ENCODE results near the gene SRSF3. TPM values are rescaled to one million over a fixed set of nuclear protein-coding genes. Genes with fewer than 3 reads are reported as not detected.
A peak's percentile ranks its signal among the peaks of the same experiment; 100 is the strongest.
"Not testable (repeated sequence)": the region's sequence is repeated elsewhere in the genome, so short reads cannot be mapped to it uniquely, and the experiment has no call there.

The SRSF3 gene
- polyA plus RNA-seq, 1 donor, result 438 TPM

DNA sequence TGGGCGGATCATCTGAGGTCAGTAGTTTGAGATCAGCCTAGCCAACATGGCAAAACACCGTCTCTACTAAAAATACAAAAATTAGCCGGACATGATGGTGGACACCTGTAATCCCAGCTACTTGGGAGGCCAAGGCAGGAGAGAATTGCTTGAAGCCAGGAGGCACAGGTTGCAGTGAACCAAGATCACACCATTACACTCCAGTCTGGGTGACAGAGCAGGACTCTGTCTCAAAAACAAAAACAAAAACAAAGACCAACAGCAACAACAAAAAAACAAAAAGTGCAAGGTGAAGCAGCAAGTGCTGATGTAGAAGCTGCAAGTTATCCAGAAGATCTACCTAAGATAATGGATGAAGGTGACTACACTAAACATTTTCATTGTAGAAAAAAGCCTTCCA, 17.5 kb downstream of the SRSF3 start:
- Histone ChIP-seq H3K4me1 (ENCODE audit: control insufficient read depth, insufficient read depth, low read length) (peaks cover 29% of the 10 kb centered on the region), H3K36me3 (ENCODE audit: control insufficient read depth, insufficient read depth, low read length) (peaks cover 38% of the 10 kb centered on the region)
- DNase-seq; H3K27ac ChIP-seq (ENCODE audit: low read length); H3K4me3 ChIP-seq (ENCODE audit: low read length); H3K27me3 ChIP-seq (ENCODE audit: control insufficient read depth, insufficient read depth, low read length); H3K9me3 ChIP-seq (ENCODE audit: control insufficient read depth, low read depth, low read length): not testable (repeated sequence)
- WGBS (ENCODE audit: insufficient coverage, low lambda C conversion rate), result no CpG with 5 or more reads among the region's 3 CpGs

DNA sequence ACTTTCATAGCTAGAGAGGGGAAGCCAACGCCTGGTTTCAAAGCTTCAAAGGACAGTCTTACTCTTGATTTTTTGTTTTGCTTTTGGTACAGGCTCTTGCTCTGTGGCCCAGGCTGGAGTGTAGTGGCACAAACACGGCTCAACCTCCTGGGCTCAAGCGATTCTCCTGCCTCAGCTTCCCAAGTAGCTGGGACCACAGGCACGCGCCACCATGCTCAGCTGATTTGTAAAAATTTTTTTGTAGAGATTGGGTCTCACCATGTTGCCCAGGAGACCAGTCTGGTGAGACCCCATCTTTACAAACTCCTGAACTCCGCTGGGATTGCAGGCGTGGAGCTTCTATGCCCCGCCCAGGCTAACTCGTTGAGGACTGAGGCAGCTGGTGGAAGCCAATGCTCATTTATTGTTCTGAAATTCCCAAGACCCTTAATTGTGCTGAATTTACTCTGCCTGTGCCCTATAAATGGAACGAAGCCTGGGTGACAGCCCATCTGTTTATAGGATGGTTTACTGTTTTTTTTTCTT, 18.0 kb downstream of the SRSF3 start:
- Histone ChIP-seq H3K27me3 (ENCODE audit: control insufficient read depth, insufficient read depth, low read length) (no peaks in the 10 kb centered on the region), H3K36me3 (ENCODE audit: control insufficient read depth, insufficient read depth, low read length) (peaks cover 34% of the 10 kb centered on the region), H3K9me3 (ENCODE audit: control insufficient read depth, low read depth, low read length) (no peaks in the 10 kb centered on the region), H3K27ac (ENCODE audit: low read length) (no peak overlapping the region), H3K4me1 (ENCODE audit: control insufficient read depth, insufficient read depth, low read length) (peaks cover 33% of the 10 kb centered on the region), H3K4me3 (ENCODE audit: low read length) (no peak overlapping the region)
- 86% methylated on average over 1 of the region's 10 CpGs for WGBS (ENCODE audit: insufficient coverage, low lambda C conversion rate)
- no peak for DNase-seq

DNA sequence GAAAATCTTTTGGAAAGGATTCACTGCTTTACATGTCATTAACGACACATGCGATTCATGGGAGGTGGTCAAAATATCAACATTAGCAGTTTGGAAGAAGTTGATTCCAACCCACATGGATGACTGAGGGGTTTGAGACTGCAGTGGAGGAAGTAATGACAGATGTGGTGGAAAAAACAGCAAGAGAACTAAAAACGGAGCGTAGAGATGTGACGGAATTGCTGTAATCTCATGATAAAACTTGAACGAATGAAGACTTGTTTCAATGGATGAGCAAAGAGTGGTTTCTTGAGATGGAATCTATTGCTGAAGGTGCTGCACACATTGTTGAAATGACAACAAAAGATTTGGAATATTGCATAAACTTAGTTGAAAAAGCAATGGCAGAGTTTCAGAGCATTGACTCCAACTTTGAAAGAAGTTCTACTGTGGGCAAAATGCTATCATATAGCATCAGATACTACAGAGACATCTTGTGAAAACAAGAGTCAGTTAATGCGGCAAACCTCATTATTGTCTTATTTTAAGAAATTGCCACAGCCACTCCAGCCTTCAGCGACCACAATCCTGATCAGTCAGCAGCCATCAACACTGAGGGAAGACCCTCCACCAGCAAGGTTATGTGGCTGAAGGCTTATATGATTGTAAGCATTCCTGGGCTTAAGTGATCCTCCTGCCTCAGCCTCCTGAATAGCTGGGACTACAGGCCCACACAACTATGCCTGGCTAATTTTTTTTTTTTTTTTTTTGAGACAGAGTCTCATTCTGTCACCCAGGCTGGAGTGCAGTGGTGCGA, 19.2 kb downstream of the SRSF3 start:
- H3K4me3 ChIP-seq (ENCODE audit: low read length), result no peak overlapping the region
- H3K9me3 ChIP-seq (ENCODE audit: control insufficient read depth, low read depth, low read length), result no peaks in the 10 kb centered on the region
- no peak for DNase-seq
- peaks cover 23% of the 10 kb centered on the region for H3K36me3 ChIP-seq (ENCODE audit: control insufficient read depth, insufficient read depth, low read length)
- H3K27ac ChIP-seq (ENCODE audit: low read length), result no peak overlapping the region
- no peaks in the 10 kb centered on the region for H3K27me3 ChIP-seq (ENCODE audit: control insufficient read depth, insufficient read depth, low read length)
- H3K4me1 ChIP-seq (ENCODE audit: control insufficient read depth, insufficient read depth, low read length), result peaks cover 24% of the 10 kb centered on the region
- 96% methylated on average over 6 of the region's 9 CpGs for WGBS (ENCODE audit: insufficient coverage, low lambda C conversion rate)

DNA sequence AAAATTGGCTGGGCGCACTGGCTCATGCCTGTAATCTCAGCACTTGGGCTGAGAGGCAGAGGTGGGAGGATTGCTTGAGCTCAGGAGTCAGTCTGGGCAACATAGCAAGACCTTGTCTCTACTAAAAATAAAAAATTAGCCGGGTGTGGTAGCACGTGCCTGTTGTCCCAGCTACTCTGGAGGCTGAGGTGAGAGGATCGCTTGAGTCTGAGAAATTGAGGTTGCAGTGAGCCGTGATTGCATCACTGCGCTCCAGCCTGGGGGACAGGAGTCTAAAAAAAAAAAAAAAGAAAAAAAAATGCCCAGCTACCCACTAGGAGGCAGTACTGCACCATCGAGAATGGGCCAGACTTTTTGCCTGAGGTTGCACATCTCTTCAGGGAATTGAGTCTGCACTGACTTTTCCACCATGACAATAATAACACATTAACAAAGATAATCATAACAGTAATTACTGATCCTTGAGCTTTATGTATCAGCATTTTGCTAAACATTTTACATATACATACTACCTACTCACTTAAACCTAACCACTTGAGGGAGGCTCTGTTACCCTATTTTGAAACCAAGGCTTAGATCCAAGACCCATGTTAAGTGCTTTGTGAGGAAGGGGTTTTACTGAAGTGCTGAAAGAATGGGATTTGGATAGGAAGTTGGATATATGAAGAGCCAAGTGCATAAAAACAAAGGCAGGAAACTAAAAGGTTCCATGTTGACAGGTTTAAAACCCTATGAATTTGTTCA, 21.0 kb downstream of the SRSF3 start:
- DNase-seq, result peak in 1 of 2 donors; percentile 51
- no CpG with 5 or more reads among the region's 7 CpGs for WGBS (ENCODE audit: insufficient coverage, low lambda C conversion rate)
- Histone ChIP-seq H3K4me1 (ENCODE audit: control insufficient read depth, insufficient read depth, low read length) (peaks cover 14% of the 10 kb centered on the region), H3K27ac (ENCODE audit: low read length) (no peak overlapping the region), H3K4me3 (ENCODE audit: low read length) (no peak overlapping the region), H3K9me3 (ENCODE audit: control insufficient read depth, low read depth, low read length) (no peaks in the 10 kb centered on the region), H3K27me3 (ENCODE audit: control insufficient read depth, insufficient read depth, low read length) (no peaks in the 10 kb centered on the region), H3K36me3 (ENCODE audit: control insufficient read depth, insufficient read depth, low read length) (peaks cover 20% of the 10 kb centered on the region)

DNA sequence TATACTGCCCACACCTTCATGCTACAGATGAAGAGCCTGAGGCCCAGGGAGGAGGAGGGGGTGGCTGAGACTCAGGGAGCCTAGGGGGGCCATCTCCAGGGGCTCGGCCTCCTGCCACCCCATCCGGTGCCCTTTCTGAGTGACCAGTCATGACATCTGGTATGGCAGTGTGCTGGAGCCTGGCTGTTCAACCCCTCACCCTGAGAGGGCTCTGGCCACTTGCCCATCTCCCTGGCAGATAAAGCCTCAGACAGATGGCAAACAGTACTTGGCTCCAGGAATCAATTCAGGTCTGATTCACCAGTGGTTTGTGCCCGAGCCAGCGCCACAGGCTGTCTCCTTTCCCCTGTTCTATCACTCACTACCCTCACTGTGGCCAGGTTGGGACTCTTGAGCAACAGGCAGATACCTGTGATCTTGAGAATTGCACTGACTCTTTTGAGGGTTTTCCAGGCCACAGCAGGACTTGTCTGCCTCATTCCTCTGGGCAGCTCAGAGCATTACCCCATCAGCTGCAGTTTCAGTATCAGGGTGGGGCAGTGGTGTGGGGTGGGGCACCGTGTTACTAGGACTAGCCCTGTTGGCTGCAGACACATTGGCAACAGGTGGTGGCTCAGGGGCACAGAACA, 22.8 kb downstream of the SRSF3 start:
- H3K4me3 ChIP-seq (ENCODE audit: low read length), result no peak overlapping the region
- H3K27me3 ChIP-seq (ENCODE audit: control insufficient read depth, insufficient read depth, low read length), result no peaks in the 10 kb centered on the region
- peak; percentile 55 to 74 for DNase-seq
- H3K27ac ChIP-seq (ENCODE audit: low read length), result peak overlapping the region; percentile 58
- H3K36me3 ChIP-seq (ENCODE audit: control insufficient read depth, insufficient read depth, low read length), result peaks cover 10% of the 10 kb centered on the region
- no peaks in the 10 kb centered on the region for H3K9me3 ChIP-seq (ENCODE audit: control insufficient read depth, low read depth, low read length)
- peaks cover 8% of the 10 kb centered on the region for H3K4me1 ChIP-seq (ENCODE audit: control insufficient read depth, insufficient read depth, low read length)
- no CpG with 5 or more reads among the region's 5 CpGs for WGBS (ENCODE audit: insufficient coverage, low lambda C conversion rate)

DNA sequence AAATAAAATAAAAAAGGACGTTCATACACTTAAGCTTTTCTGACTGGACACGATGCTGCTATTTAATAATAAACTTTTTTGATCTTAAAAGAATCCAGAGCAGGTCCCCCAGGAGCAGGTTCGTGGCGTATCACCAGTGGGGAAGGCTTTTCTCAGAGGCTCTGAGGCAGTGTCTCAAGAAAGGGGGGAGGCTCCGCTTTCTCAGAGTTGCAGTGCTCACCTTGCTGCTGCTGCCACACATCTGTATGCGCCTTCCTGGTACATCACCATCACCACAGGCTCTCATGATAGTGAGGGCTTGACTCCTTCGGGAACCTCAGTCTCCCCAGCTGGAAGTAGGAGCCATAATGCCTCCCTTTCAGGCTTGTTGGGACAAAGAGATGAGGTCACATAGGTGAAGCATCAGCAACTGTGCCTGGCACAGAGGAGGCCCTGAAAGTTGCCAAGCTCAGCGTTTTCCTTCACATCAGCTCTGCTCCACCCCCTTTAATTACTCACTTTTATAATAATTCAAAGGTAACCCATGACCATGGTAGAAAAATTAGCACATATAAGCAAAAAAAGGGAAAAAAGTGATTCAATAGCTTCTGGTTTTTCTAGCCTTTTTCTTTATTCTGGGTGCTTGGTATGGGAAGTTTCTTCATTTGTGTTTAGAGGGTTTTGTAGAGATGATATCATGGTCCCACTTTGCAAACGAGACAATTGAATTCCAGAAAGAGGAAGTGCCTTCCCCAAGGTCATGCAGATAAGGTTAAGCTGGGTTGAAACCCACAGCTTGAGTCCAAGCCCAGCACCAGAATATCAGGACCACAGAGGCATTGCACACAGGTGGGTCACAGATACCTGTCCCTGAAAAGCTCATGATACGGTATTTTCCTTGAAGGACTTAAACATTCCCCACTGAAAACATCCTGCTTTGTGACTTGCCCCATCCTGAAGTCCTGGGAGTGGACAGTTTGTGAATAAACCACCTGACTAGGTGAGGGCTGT, 24.5 kb downstream of the SRSF3 start:
- no peaks in the 10 kb centered on the region for H3K36me3 ChIP-seq (ENCODE audit: control insufficient read depth, insufficient read depth, low read length)
- H3K27me3 ChIP-seq (ENCODE audit: control insufficient read depth, insufficient read depth, low read length), result no peaks in the 10 kb centered on the region
- no peak overlapping the region for H3K27ac ChIP-seq (ENCODE audit: low read length)
- H3K4me3 ChIP-seq (ENCODE audit: low read length), result no peak overlapping the region
- no peaks in the 10 kb centered on the region for H3K9me3 ChIP-seq (ENCODE audit: control insufficient read depth, low read depth, low read length)
- WGBS (ENCODE audit: insufficient coverage, low lambda C conversion rate), result 67% methylated on average over 1 of the region's 10 CpGs
- DNase-seq, result no peak
- peaks cover 18% of the 10 kb centered on the region for H3K4me1 ChIP-seq (ENCODE audit: control insufficient read depth, insufficient read depth, low read length)

DNA sequence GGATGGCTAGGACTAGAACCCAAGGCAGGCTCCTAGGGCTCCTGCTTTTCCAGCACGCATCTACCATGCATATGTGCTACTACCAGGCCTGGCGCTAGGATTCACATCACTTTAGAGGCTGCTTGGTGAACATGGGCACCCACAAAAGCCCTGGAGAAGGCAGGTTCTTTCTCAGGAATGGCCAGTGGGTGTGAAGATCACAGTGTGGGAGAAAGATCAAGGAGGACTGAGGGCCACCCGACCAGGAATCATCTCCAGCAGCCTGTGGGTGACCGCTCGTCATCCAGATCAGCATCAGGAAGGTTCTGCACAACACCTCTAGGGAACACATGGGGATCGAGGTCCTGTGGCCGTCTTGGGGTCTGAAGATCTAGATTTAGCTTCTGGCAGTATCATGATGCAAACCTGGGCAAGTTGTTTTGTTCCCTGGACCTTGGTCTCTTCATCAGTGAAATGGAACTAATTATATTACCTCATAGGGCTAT, 27.3 kb downstream of the SRSF3 start:
- WGBS (ENCODE audit: insufficient coverage, low lambda C conversion rate), result no CpG with 5 or more reads among the region's 7 CpGs
- Histone ChIP-seq H3K9me3 (ENCODE audit: control insufficient read depth, low read depth, low read length) (no peaks in the 10 kb centered on the region), H3K27ac (ENCODE audit: low read length) (no peak overlapping the region), H3K36me3 (ENCODE audit: control insufficient read depth, insufficient read depth, low read length) (no peaks in the 10 kb centered on the region), H3K4me1 (ENCODE audit: control insufficient read depth, insufficient read depth, low read length) (peaks cover 28% of the 10 kb centered on the region), H3K4me3 (ENCODE audit: low read length) (no peak overlapping the region), H3K27me3 (ENCODE audit: control insufficient read depth, insufficient read depth, low read length) (no peaks in the 10 kb centered on the region)
- DNase-seq, result no peak

DNA sequence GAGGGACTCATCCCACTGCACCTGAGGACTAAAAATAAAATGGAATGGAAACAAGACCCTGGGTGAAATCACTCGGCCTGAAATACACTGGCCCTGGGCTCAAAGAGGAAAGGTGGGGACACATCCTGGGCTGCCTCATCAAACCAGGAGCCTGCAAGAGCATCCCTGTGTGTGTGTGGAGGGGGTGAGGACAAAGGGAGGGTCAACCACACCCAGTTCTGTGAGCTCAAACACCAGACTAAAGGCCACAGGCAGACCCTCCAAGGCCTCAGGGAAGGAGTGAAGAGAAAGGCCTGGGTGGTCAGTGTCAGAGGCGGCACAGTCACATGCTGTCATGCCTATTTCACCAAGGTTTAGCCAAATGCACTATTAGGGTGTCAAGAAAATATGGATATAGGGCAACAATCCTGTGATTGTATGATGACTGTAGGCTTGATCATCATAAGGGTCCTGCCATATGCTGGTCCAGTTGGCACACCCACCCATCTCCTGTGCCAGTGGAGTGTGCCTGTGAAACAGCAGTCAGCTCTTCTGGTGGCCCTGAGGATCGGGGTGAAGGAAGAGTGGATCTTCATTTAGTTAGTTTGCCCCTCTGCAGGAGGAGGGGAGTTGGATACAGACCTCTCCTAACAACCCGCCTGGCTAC, 28.9 kb downstream of the SRSF3 start:
- no peak for DNase-seq
- H3K36me3 ChIP-seq (ENCODE audit: control insufficient read depth, insufficient read depth, low read length), result no peaks in the 10 kb centered on the region
- peaks cover 28% of the 10 kb centered on the region for H3K4me1 ChIP-seq (ENCODE audit: control insufficient read depth, insufficient read depth, low read length)

More for the DNA sequence above, 28.9 kb downstream of the SRSF3 start:
- Histone ChIP-seq H3K9me3 (ENCODE audit: control insufficient read depth, low read depth, low read length) (no peaks in the 10 kb centered on the region), H3K27me3 (ENCODE audit: control insufficient read depth, insufficient read depth, low read length) (no peaks in the 10 kb centered on the region), H3K27ac (ENCODE audit: low read length) (peak overlapping the region; percentile 75), H3K4me3 (ENCODE audit: low read length) (no peak overlapping the region)
- no CpG with 5 or more reads among the region's 4 CpGs for WGBS (ENCODE audit: insufficient coverage, low lambda C conversion rate)

Measured in large intestine (tissue), 3 donors.